Spleen (tissue), 7 donors: Measurements from ENCODE around the gene MDH2.
"Not testable (repeated sequence)": the region's sequence is repeated elsewhere in the genome, so short reads cannot be mapped to it uniquely, and the experiment has no call there.

Experiments
- POLR2A ChIP-seq, 3 donors: fragments of 450-650 bp; IDR thresholded peaks; one replicate each; pipeline ENCODE4 v1.5.1; 2017; ENCODE audit warnings: antibody characterized with exemption in 3 of 3, mild to moderate bottlenecking in 1 of 3
- POLR2AphosphoS5 ChIP-seq, 3 donors: sonication (generic); formaldehyde crosslinking; IDR thresholded peaks; one replicate each; pipeline ENCODE4 v1.5.1; 2017; ENCODE audit warnings: antibody characterized with exemption in 3 of 3
- TF ChIP-seq, protein P1 (sequence below), 11 experiments: fragments of 200-600 bp in 7 of 11; fragments of 450-650 bp in 4 of 11; sonication (generic) in 4 of 11; IDR thresholded peaks in 8 of 11; conservative IDR thresholded peaks in 3 of 11; 1 replicate in 7 of 11; 2 replicates in 4 of 11; pipeline versions ENCODE4 v1.4.0 to v1.8.0; 2016 to 2021; ENCODE audit warnings: antibody characterized with exemption in 11 of 11, inconsistent platforms in 4 of 11, mild to moderate bottlenecking in 1 of 11
- donor health status: DM: no; HTN: no; CAD: no; lungs with moderate emphysema.
- donor health status: DM: no; HTN: no; CAD: no.
- donor health status: DM: no; HTN: no; CAD: no.

DNA sequence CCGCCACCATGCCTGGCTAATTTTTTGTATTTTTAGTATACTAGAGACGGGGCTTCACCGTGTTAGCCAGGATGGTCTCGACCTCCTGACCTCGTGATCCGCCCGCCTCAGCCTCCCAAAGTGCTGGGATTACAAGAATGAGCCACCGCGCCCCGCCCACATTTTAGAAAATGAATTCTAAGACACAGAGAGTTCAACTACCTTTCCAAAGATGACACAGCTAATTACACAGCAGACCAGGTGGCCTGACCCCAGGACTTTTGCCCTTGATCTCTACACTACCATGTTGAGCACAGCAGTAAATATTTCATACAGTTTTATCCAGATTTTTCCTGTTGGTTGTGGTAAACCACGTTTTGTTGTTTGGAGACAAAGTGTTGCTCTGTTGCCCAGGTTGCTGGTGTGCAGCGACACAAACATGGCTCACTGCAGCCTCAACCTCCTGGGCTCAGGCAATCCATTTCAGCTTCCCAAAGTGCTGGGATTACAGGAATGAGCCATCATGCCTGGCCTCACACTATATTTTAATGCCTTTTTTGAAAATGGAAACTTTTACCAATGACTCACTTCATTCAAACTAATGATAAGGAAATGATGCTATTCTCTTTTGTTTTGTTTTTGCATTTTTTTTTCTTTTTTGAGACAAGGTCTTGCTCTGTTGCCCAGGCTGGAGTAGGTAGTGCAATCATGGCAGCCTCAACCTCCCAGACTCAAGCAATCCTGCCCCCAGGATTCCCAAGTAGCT is 54.0 kb downstream of the MDH2 start:
- TF ChIP-seq POLR2AphosphoS5, POLR2A (IDR thresholded peaks at IDR 0.05): not testable (repeated sequence)
- TF ChIP-seq, protein P1, sequence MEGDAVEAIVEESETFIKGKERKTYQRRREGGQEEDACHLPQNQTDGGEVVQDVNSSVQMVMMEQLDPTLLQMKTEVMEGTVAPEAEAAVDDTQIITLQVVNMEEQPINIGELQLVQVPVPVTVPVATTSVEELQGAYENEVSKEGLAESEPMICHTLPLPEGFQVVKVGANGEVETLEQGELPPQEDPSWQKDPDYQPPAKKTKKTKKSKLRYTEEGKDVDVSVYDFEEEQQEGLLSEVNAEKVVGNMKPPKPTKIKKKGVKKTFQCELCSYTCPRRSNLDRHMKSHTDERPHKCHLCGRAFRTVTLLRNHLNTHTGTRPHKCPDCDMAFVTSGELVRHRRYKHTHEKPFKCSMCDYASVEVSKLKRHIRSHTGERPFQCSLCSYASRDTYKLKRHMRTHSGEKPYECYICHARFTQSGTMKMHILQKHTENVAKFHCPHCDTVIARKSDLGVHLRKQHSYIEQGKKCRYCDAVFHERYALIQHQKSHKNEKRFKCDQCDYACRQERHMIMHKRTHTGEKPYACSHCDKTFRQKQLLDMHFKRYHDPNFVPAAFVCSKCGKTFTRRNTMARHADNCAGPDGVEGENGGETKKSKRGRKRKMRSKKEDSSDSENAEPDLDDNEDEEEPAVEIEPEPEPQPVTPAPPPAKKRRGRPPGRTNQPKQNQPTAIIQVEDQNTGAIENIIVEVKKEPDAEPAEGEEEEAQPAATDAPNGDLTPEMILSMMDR (IDR thresholded peaks at IDR 0.05 in 8 of 11, conservative IDR thresholded peaks at IDR 0.05 in 3 of 11): not testable (repeated sequence)
